ENCODE results near the gene TCL1B. TPM values are rescaled to one million over a fixed set of nuclear protein-coding genes. Genes with fewer than 3 reads are reported as not detected.

TCL1B gene
- total and polyA plus RNA-seq, 2 of the 13 experiments (the other 11 are each of a cell fraction or from before 2014, with no cell fraction given) = not detected

- TF ChIP-seq ZBTB40 (IDR thresholded peaks at IDR 0.05) = no peak
- TF ChIP-seq ZBTB40 (CRISPR knock-in tag; IDR thresholded peaks at IDR 0.05) = peak; percentile 48; the same call in 1 of the 2 replicates
- TF ChIP-seq ZNF713 (CRISPR knock-in tag; IDR thresholded peaks at IDR 0.05) = no peak
- no peak for TF ChIP-seq FOXP4 (CRISPR knock-in tag; IDR thresholded peaks at IDR 0.05)
- Histone ChIP-seq H2AFZ (ENCODE audit: low read length) (no peak overlapping the region), H3K36me3 (replicated peaks in 1 of 2; ENCODE audit: control insufficient read depth in 1 of 2, insufficient read depth in 2 of 2, low read length in 2 of 2) (no peaks in the 10 kb centered on the region), H3K9ac (ENCODE audit: insufficient read depth, low read depth, low read length) (no peak overlapping the region), H4K20me1 (ENCODE audit: insufficient read depth, low read length) (no peaks in the 10 kb centered on the region), H3K4me2 (ENCODE audit: low read depth, low read length) (no peak overlapping the region), H3K79me2 (ENCODE audit: insufficient read depth, low read length) (no peaks in the 10 kb centered on the region), H3K27me3 (ENCODE audit: control insufficient read depth in 1 of 2, insufficient read depth in 2 of 2, low read length in 2 of 2) (peaks cover 2% of the 10 kb centered on the region in 2 experiments; a peak in 2 of 5 replicates), H3K27ac (ENCODE audit: extremely low read length, insufficient read depth, low read length) (no peak overlapping the region), H3K4me3 (replicated peaks in 1 of 3; ENCODE audit: insufficient read depth in 1 of 3, low read depth in 2 of 3, low read length in 3 of 3) (no peak overlapping the region), H3K4me1 (ENCODE audit: insufficient read depth, low read length) (peaks cover 12% of the 10 kb centered on the region), H3K9me3 (ENCODE audit: low read length) (no peaks in the 10 kb centered on the region)
- no peak for ATAC-seq
- ChIA-PET CTCF (ENCODE audit: low intra/inter-chr PET ratio, low total read pairs) (no interaction called here), POLR2A (no interaction called here)
- in situ Hi-C loops (cut with HindIII; ENCODE audit: extremely low pct_ligation_motif_present, low pct_unique_long_range_greater_than_20kb) (no loop called here), intact Hi-C loops (cut with micrococcal nuclease; ENCODE audit: unreplicated experiment) (no loop called here)
- no peak for FAIRE-seq
- no peak for DNase-seq (ENCODE audit: low spot score)
- BruUV-seq (replicated peaks) = no TSS peak
- WGBS (ENCODE audit: low lambda C conversion rate) = 5% methylated on average over 3 of the region's 3 CpGs
These were observed 41.2 kb upstream of the TCL1B start for GRCh38 chr14:95644981-95645380.
